ENCODE measurements around the gene FILIP1. TPM values are rescaled to one million over a fixed set of nuclear protein-coding genes. Genes with fewer than 3 reads are reported as not detected.

FILIP1 gene
- total RNA-seq, 3 donors from 2014 or later (not counting 1 experiment from before 2014, with no cell fraction given), result not detected

- H3K36me3 ChIP-seq (ENCODE audit: control insufficient read depth, insufficient read depth, low read length), result no peaks in the 10 kb centered on the region
- H3K4me3 Mint-ChIP-seq, result peak overlapping the region; percentile 25
- intact Hi-C loops (cut with micrococcal nuclease), result loop anchor here (10.0 kb wide), 1 partner anchor 358 kb away; the partner anchor contains the start of gene SENP6
Measured at GRCh38 chr6:75246386-75246785, 247.2 kb downstream of the FILIP1 start.

DNA sequence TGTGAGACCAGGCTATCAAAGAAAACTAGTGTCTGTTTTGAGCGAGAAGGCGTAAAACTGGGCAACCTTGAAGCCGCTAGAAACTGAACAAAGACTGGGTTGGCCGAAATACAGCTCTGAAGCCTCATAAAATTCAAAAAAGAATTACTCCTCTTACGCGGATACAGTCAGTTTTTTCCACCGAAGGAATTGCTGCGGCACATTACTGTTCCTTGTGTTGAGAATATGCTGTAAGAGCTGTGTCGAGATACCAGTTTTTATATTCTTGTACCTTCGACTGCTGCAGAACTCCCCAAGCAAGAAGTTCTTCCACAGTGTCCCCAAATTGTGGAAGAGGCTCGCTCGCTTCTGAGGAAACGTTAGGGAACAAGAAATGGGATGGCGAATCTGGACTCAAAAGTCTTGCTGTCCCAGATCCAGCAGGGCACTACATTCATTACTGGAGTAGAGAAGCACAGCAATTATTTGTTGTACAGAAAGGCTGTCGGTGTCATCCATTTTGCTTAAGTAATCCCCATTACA is 249.5 kb downstream of the FILIP1 start:
- Mint-ChIP-seq H3K4me1 (peaks cover 14 to 27% of the 10 kb centered on the region in 2 donors), H3K9me3 (no peaks in the 10 kb centered on the region), H3K36me3 (no peaks in the 10 kb centered on the region), H3K27me3 (ENCODE audit: low read depth in 2 of 2) (peaks cover 15 to 18% of the 10 kb centered on the region in 2 donors), H3K27ac (peak overlapping the region; percentile 97 to 98), H3K4me3 (peak overlapping the region; percentile 99)
- WGBS (ENCODE audit: insufficient coverage), result 18% methylated on average over 15 of the region's 15 CpGs
- intact Hi-C loops (cut with micrococcal nuclease), result loop anchor here (10.0 kb wide), 1 partner anchor 361 kb away; the partner anchor contains the start of gene SENP6
- H3K4me3 ChIP-seq (ENCODE audit: low read length), result peak overlapping the region; percentile 78
- peak overlapping the region; percentile 86 for H3K27ac ChIP-seq (ENCODE audit: low read length)
- peaks cover 18% of the 10 kb centered on the region for H3K4me1 ChIP-seq (ENCODE audit: control insufficient read depth, insufficient read depth, low read length)
- H3K9me3 ChIP-seq (ENCODE audit: control insufficient read depth, insufficient read depth, low read length), result no peaks in the 10 kb centered on the region
- H3K36me3 ChIP-seq (ENCODE audit: control insufficient read depth, insufficient read depth, low read length), result peaks cover 9% of the 10 kb centered on the region
- ATAC-seq (peak in 1 of 3 donors; percentile 34), DNase-seq (no peak)
- TF ChIP-seq CTCF (IDR thresholded peaks at IDR 0.05), result no peak
- H3K27me3 ChIP-seq (ENCODE audit: control insufficient read depth, insufficient read depth, low read length), result no peaks in the 10 kb centered on the region

More at GRCh38 chr6:75246386-75246785, 247.2 kb downstream of the FILIP1 start:
- DNase-seq (no peak), ATAC-seq (no peak)
- H3K9me3 Mint-ChIP-seq, result no peaks in the 10 kb centered on the region
- H3K27ac Mint-ChIP-seq, result no peak overlapping the region
- Histone ChIP-seq H3K4me3 (ENCODE audit: low read length) (no peak overlapping the region), H3K9me3 (ENCODE audit: control insufficient read depth, insufficient read depth, low read length) (no peaks in the 10 kb centered on the region), H3K27me3 (ENCODE audit: control insufficient read depth, insufficient read depth, low read length) (no peaks in the 10 kb centered on the region), H3K27ac (ENCODE audit: low read length) (no peak overlapping the region), H3K4me1 (ENCODE audit: control insufficient read depth, insufficient read depth, low read length) (peaks cover 18% of the 10 kb centered on the region)
- WGBS (ENCODE audit: insufficient coverage), result 86% methylated on average over 2 of the region's 2 CpGs
- H3K4me1 Mint-ChIP-seq, result peaks cover 14 to 19% of the 10 kb centered on the region in 2 donors
- no peaks in the 10 kb centered on the region for H3K36me3 Mint-ChIP-seq
- peaks cover 15 to 18% of the 10 kb centered on the region in 2 donors for H3K27me3 Mint-ChIP-seq (ENCODE audit: low read depth in 2 of 2)
- no peak for TF ChIP-seq CTCF (IDR thresholded peaks at IDR 0.05)

DNA sequence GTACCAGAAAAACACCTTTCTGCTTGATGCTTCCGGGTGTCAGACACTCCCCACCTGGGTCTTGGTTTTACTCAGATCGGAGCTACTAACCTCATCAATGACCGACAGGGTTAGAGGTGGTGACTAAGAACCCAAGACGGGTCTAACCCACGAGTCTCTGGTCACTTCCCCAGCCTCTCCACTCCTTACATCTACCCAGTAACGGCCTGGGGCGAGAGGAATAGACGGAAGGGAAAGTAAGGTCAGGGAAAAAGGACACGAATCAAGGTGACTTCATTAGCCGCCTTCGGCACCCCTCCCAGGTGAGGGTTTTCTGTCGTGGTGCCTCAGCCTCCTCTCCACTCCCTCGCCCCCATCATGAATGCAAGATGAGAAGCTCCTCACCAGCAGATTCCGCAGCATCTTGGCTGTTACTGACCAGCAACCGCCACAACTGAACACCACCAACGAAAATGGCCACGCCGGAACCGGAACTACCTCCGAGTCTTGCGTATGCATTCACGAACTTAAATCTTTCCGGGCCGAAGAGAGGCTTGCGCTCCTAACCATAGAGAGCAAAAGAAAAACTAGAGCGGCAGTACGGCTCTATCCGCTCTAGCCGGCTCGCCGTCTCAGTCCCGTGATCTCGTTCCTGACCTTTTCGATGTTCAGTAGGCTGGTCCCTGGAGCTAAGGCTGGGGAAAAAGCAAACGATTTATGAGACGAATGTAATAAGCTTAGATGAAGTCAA is 250.1 kb downstream of the FILIP1 start, which contains the start of gene COX7A2:
COX7A2 (minus strand) TSS at position 469 of the 730 bp plus-strand sequence; CDS start at position 402, 67 bp downstream.
- Mint-ChIP-seq H3K4me3 (peak within 1 kb of the TSS; percentile 99), H3K4me1 (peaks cover 14 to 27% of the 10 kb centered on the region in 2 donors), H3K27ac (peak within 1 kb of the TSS; percentile 97 to 98), H3K9me3 (no peaks in the 10 kb centered on the region), H3K27me3 (ENCODE audit: low read depth in 2 of 2) (peaks cover 15 to 18% of the 10 kb centered on the region in 2 donors), H3K36me3 (no peaks in the 10 kb centered on the region)
- peak within 1 kb of the TSS; percentile 86 for H3K27ac ChIP-seq (ENCODE audit: low read length)
- H3K4me1 ChIP-seq (ENCODE audit: control insufficient read depth, insufficient read depth, low read length), result peaks cover 18% of the 10 kb centered on the region
- H3K36me3 ChIP-seq (ENCODE audit: control insufficient read depth, insufficient read depth, low read length), result peaks cover 13% of the 10 kb centered on the region
- 0% methylated on average over 33 of the region's 36 CpGs for WGBS (ENCODE audit: insufficient coverage)
- H3K27me3 ChIP-seq (ENCODE audit: control insufficient read depth, insufficient read depth, low read length), result no peaks in the 10 kb centered on the region
- peak; percentile 95 to 98 (median 97) for ATAC-seq
- H3K4me3 ChIP-seq (ENCODE audit: low read length), result peak within 1 kb of the TSS; percentile 78
- peak; percentile 81 to 94 for DNase-seq
- no peak for TF ChIP-seq CTCF (IDR thresholded peaks at IDR 0.05)
- H3K9me3 ChIP-seq (ENCODE audit: control insufficient read depth, insufficient read depth, low read length), result no peaks in the 10 kb centered on the region
- intact Hi-C loops (cut with micrococcal nuclease), result loop anchor here (1.0 to 10.0 kb wide), 2 partner anchors 41 to 361 kb away; partner anchors contain the start of genes SENP6 and TMEM30A

Other genes with a start within 250 kb of the FILIP1 start
- gene COX7A2, start 250.0 kb downstream of the FILIP1 start, total RNA-seq, result 100 to 1,000 TPM; 161 to 215 (median 166) TPM
- gene TMEM30A, start 209.0 kb downstream of the FILIP1 start, total RNA-seq, result 10 to 100 TPM; 43.8 to 72.0 (median 60.7) TPM
- gene SENP6, start 108.1 kb upstream of the FILIP1 start, total RNA-seq, result 100 to 1,000 TPM; 102 to 117 (median 108) TPM